NCI-H2081 treated with DMSO at 0.1 percent for 48 hours (cell line): ENCODE measurements around the gene CALHM5.

Source experiments
- DNase-seq: peaks from one replicate; lab custom pipeline; 2025; lab: John Stamatoyannopoulos, UW

Gene CALHM5

GRCh38 chr6:116508527-116508926 lies 2.9 kb upstream of the CALHM5 start:
- DNase-seq, result no peak

- no peak for DNase-seq
Observed at GRCh38 chr6:116512111-116512559, 696 bp downstream of the CALHM5 start.

- no peak for DNase-seq
Observed at GRCh38 chr6:116512734-116513133, 1.3 kb downstream of the CALHM5 start.

GRCh38 chr6:116513224-116513875 lies 1.9 kb downstream of the CALHM5 start:
- DNase-seq, result no peak

- no peak for DNase-seq
Observed at GRCh38 chr6:116514111-116514510, 2.7 kb downstream of the CALHM5 start.

- no peak for DNase-seq
Observed at GRCh38 chr6:116515141-116515540, 3.7 kb downstream of the CALHM5 start.

- DNase-seq, result no peak
Observed at GRCh38 chr6:116518621-116519368, 7.4 kb downstream of the CALHM5 start.

GRCh38 chr6:116522896-116523295 lies 11.5 kb downstream of the CALHM5 start:
- DNase-seq, result no peak

GRCh38 chr6:116524236-116524635 lies 12.8 kb downstream of the CALHM5 start:
- no peak for DNase-seq

- DNase-seq, result no peak
Observed at GRCh38 chr6:116528133-116528532, 16.7 kb downstream of the CALHM5 start.

- DNase-seq, result no peak
Observed at GRCh38 chr6:116528780-116529179, 17.3 kb downstream of the CALHM5 start.

- DNase-seq, result no peak
Observed at GRCh38 chr6:116529466-116530290, 18.2 kb downstream of the CALHM5 start.

- DNase-seq, result peak; percentile 29
Observed at GRCh38 chr6:116530436-116530835, 19.0 kb downstream of the CALHM5 start.

- no peak for DNase-seq
Observed at GRCh38 chr6:116531675-116532570, 20.5 kb downstream of the CALHM5 start.

GRCh38 chr6:116533233-116533957 lies 22.0 kb downstream of the CALHM5 start:
- DNase-seq, result no peak

GRCh38 chr6:116535109-116535508 lies 23.7 kb downstream of the CALHM5 start:
- DNase-seq, result no peak

GRCh38 chr6:116536216-116536621 lies 24.8 kb downstream of the CALHM5 start:
- DNase-seq, result peak; percentile 9

GRCh38 chr6:116542426-116542825 lies 31.0 kb downstream of the CALHM5 start:
- no peak for DNase-seq

GRCh38 chr6:116543149-116543548 lies 31.7 kb downstream of the CALHM5 start:
- DNase-seq, result no peak

- no peak for DNase-seq
Observed at GRCh38 chr6:116545651-116546050, 34.2 kb downstream of the CALHM5 start, which contains the start of gene TRAPPC3L. Gene TRAPPC3L, minus strand, starts transcription at chr6:116545684. Its CDS starts 170 bp downstream, at chr6:116545514.

GRCh38 chr6:116547358-116547757 lies 35.9 kb downstream of the CALHM5 start:
- no peak for DNase-seq
